ENCODE results near the gene SAMMSON.

SAMMSON gene

DNA sequence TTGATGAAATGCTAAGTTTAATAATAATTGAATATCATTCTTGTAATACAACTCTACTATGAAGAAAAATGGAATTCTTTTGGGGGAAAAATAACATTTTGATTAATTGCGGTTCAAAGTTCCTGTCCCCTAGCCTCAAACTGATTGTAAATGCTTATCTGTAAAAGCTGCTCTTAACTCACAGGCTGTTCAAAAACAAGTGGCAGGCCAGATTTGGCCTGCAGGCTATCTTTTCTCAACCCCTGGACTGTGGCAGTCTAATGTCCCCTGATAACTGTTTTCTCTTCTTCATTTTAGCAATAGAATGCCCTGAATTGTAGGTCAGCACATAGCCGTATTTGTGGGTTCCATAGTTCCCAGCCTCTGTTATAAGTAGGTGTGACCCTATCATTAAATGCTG lies 23.5 kb upstream of the SAMMSON start:
- no peak overlapping the region for H3K4me3 ChIP-seq (ENCODE audit: low read length in 2 of 2)
- H2BK15ac ChIP-seq (ENCODE audit: low read length) = no peak overlapping the region
- H3K79me1 ChIP-seq (ENCODE audit: low read depth, low read length) = no peaks in the 10 kb centered on the region
- H3K4me2 ChIP-seq (ENCODE audit: insufficient read depth, low read length, poor library complexity, severe bottlenecking) = no peak overlapping the region
- H3K4ac ChIP-seq (ENCODE audit: low read length) = no peak overlapping the region
- H2AFZ ChIP-seq (ENCODE audit: low read length) = no peak overlapping the region
- H2BK120ac ChIP-seq (ENCODE audit: low read depth, low read length) = no peak overlapping the region
- H3K18ac ChIP-seq (ENCODE audit: low read length) = no peak overlapping the region
- no peaks in the 10 kb centered on the region for H3K27me3 ChIP-seq (ENCODE audit: control insufficient read depth in 3 of 3, insufficient read depth in 3 of 3, low read depth in 1 of 3, low read length in 3 of 3)
- no peaks in the 10 kb centered on the region for H3K4me1 ChIP-seq (ENCODE audit: control insufficient read depth in 2 of 2, insufficient read depth in 1 of 2, low read depth in 1 of 2, low read length in 2 of 2)
- H3K23ac ChIP-seq (ENCODE audit: low read depth, low read length, poor library complexity) = no peak overlapping the region
- H3K9ac ChIP-seq (ENCODE audit: low read depth, low read length, poor library complexity) = no peak overlapping the region
- H3K27ac ChIP-seq (replicated peaks; ENCODE audit: low read length) = no peak overlapping the region
- no peaks in the 10 kb centered on the region for H3K36me3 ChIP-seq (replicated peaks in 1 of 2; ENCODE audit: control insufficient read depth in 2 of 2, insufficient read depth in 2 of 2, low read length in 2 of 2)
- H3K9me3 ChIP-seq (replicated peaks in 1 of 2; ENCODE audit: control insufficient read depth in 2 of 2, insufficient read depth in 1 of 2, low read depth in 1 of 2, low read length in 2 of 2) = no peaks in the 10 kb centered on the region
- H3K14ac ChIP-seq (ENCODE audit: low read length) = no peak overlapping the region
- no peak for DNase-seq (ENCODE audit: low spot score)
- H4K8ac ChIP-seq (ENCODE audit: low read depth, low read length) = no peak overlapping the region
- WGBS, 2 donors (ENCODE audit: extremely low coverage in 2 of 2, insufficient read length in 2 of 2, insufficient replicate concordance in 1 of 2) = no CpG with 5 or more reads among the region's 2 CpGs
- no peak overlapping the region for H2AK5ac ChIP-seq (ENCODE audit: low read depth, low read length)
- H2BK5ac ChIP-seq (ENCODE audit: low read length) = no peak overlapping the region
- H4K91ac ChIP-seq (ENCODE audit: low read depth, low read length, poor library complexity) = no peak overlapping the region
- H2BK12ac ChIP-seq (ENCODE audit: low read length) = no peak overlapping the region

DNA sequence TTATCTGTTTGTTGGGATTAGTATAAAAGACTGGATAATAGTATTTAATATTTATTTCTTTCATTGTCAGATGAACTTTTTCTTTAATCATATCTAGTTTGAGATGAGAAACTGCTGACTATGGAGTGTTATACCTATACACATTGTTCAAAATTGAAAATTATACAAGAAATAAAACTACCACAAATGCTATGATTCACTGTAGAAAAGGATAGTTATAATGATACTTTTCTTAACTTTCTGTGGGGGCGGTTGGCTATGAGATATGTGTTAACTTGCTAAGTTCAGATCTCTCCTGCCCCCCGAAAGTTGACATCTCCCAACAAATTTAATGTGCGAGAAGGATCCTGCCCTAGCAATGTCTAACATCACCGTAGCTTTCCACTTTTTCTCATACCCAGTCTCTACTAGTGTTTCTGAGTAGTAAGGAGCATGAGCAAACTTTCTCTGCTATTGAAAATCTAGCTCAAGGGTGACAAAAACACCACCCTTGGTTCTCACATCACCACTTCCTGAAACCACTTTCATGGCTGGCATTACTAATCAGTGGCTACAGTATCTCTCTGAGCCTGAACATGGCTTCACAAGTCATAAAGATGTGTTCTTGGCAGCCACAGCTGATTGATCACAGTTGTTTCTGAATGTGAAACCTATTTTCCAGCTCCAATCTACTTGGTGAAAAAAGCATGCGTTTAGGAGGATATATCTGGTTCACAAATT lies 15.8 kb upstream of the SAMMSON start:
- Histone ChIP-seq H3K27ac (replicated peaks; ENCODE audit: low read length) (no peak overlapping the region), H3K9ac (ENCODE audit: low read depth, low read length, poor library complexity) (no peak overlapping the region), H2BK12ac (ENCODE audit: low read length) (no peak overlapping the region), H2BK5ac (ENCODE audit: low read length) (no peak overlapping the region), H3K27me3 (ENCODE audit: control insufficient read depth in 3 of 3, insufficient read depth in 3 of 3, low read depth in 1 of 3, low read length in 3 of 3) (no peaks in the 10 kb centered on the region), H2AK5ac (ENCODE audit: low read depth, low read length) (no peak overlapping the region), H3K14ac (ENCODE audit: low read length) (no peak overlapping the region), H3K36me3 (replicated peaks in 1 of 2; ENCODE audit: control insufficient read depth in 2 of 2, insufficient read depth in 2 of 2, low read length in 2 of 2) (no peaks in the 10 kb centered on the region), H4K8ac (ENCODE audit: low read depth, low read length) (no peak overlapping the region), H3K9me3 (replicated peaks in 1 of 2; ENCODE audit: control insufficient read depth in 2 of 2, insufficient read depth in 1 of 2, low read depth in 1 of 2, low read length in 2 of 2) (no peaks in the 10 kb centered on the region), H4K91ac (ENCODE audit: low read depth, low read length, poor library complexity) (no peak overlapping the region), H3K18ac (ENCODE audit: low read length) (no peak overlapping the region), H3K4ac (ENCODE audit: low read length) (no peak overlapping the region), H3K4me2 (ENCODE audit: insufficient read depth, low read length, poor library complexity, severe bottlenecking) (no peak overlapping the region), H3K4me3 (ENCODE audit: low read length in 2 of 2) (no peak overlapping the region), H3K4me1 (ENCODE audit: control insufficient read depth in 2 of 2, insufficient read depth in 1 of 2, low read depth in 1 of 2, low read length in 2 of 2) (peaks cover 0 to 2% of the 10 kb centered on the region in 2 donors), H2AFZ (ENCODE audit: low read length) (no peak overlapping the region), H2BK120ac (ENCODE audit: low read depth, low read length) (no peak overlapping the region), H2BK15ac (ENCODE audit: low read length) (no peak overlapping the region), H3K23ac (ENCODE audit: low read depth, low read length, poor library complexity) (no peak overlapping the region), H3K79me1 (ENCODE audit: low read depth, low read length) (no peaks in the 10 kb centered on the region)
- WGBS, 2 donors (ENCODE audit: extremely low coverage in 2 of 2, insufficient read length in 2 of 2, insufficient replicate concordance in 1 of 2) = no CpG with 5 or more reads among the region's 5 CpGs
- DNase-seq (ENCODE audit: low spot score) = no peak

DNA sequence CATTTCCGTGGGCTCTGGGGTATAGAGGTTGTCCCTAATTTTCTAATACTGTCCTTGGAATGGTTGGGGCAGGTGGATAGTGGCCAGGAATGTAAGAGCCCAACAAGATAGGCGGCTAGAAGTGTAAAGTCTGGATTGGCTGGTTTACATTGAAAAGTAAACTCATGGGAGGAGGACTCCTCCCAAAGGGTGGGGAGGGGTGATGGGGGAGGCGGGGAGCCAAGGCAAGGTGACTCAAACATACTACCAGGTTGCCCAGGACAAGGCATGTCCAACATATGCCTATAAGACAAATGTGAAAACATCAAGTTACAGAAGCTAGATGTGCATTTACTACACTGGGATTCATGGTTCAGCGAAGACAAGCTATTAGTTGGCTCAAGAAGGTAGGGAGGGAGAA lies 14.3 kb upstream of the SAMMSON start:
- Histone ChIP-seq H3K4me2 (ENCODE audit: insufficient read depth, low read length, poor library complexity, severe bottlenecking) (no peak overlapping the region), H3K18ac (ENCODE audit: low read length) (no peak overlapping the region), H2BK5ac (ENCODE audit: low read length) (no peak overlapping the region), H2BK15ac (ENCODE audit: low read length) (no peak overlapping the region), H3K27me3 (ENCODE audit: control insufficient read depth in 3 of 3, insufficient read depth in 3 of 3, low read depth in 1 of 3, low read length in 3 of 3) (no peaks in the 10 kb centered on the region), H3K4ac (ENCODE audit: low read length) (no peak overlapping the region), H3K4me3 (ENCODE audit: low read length in 2 of 2) (no peak overlapping the region), H3K14ac (ENCODE audit: low read length) (no peak overlapping the region), H3K9ac (ENCODE audit: low read depth, low read length, poor library complexity) (no peak overlapping the region), H2BK12ac (ENCODE audit: low read length) (no peak overlapping the region), H2AK5ac (ENCODE audit: low read depth, low read length) (no peak overlapping the region), H3K4me1 (ENCODE audit: control insufficient read depth in 2 of 2, insufficient read depth in 1 of 2, low read depth in 1 of 2, low read length in 2 of 2) (peaks cover 0 to 2% of the 10 kb centered on the region in 2 donors), H3K27ac (replicated peaks; ENCODE audit: low read length) (no peak overlapping the region), H3K79me1 (ENCODE audit: low read depth, low read length) (no peaks in the 10 kb centered on the region), H4K91ac (ENCODE audit: low read depth, low read length, poor library complexity) (no peak overlapping the region), H3K9me3 (replicated peaks in 1 of 2; ENCODE audit: control insufficient read depth in 2 of 2, insufficient read depth in 1 of 2, low read depth in 1 of 2, low read length in 2 of 2) (no peaks in the 10 kb centered on the region), H2AFZ (ENCODE audit: low read length) (no peak overlapping the region), H3K36me3 (replicated peaks in 1 of 2; ENCODE audit: control insufficient read depth in 2 of 2, insufficient read depth in 2 of 2, low read length in 2 of 2) (no peaks in the 10 kb centered on the region), H3K23ac (ENCODE audit: low read depth, low read length, poor library complexity) (no peak overlapping the region), H2BK120ac (ENCODE audit: low read depth, low read length) (no peak overlapping the region), H4K8ac (ENCODE audit: low read depth, low read length) (no peak overlapping the region)
- no peak for DNase-seq (ENCODE audit: low spot score)
- no CpG with 5 or more reads among the region's 4 CpGs for WGBS, 2 donors (ENCODE audit: extremely low coverage in 2 of 2, insufficient read length in 2 of 2, insufficient replicate concordance in 1 of 2)

DNA sequence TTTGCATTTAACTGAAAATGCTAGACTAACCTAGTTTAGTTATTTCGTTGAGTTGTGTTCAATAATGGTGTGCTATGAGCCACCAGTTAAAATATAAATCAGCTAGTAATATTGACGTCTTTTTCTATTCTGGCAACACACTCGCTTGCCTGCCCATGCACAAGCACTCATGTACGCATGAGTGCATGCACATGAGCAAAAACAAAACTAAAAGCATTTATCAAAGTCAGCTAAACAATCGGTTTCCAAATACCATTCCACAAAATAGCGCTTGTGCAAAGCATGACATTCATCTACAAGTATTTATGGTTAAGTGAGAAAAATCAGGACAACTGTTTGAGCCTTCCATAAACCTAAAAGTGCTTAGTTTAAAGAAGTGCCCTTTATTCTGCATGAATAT lies 13.1 kb upstream of the SAMMSON start:
- no peak overlapping the region for H3K23ac ChIP-seq (ENCODE audit: low read depth, low read length, poor library complexity)
- no peak overlapping the region for H3K4ac ChIP-seq (ENCODE audit: low read length)
- no peaks in the 10 kb centered on the region for H3K9me3 ChIP-seq (replicated peaks in 1 of 2; ENCODE audit: control insufficient read depth in 2 of 2, insufficient read depth in 1 of 2, low read depth in 1 of 2, low read length in 2 of 2)
- no peak overlapping the region for H2AFZ ChIP-seq (ENCODE audit: low read length)
- WGBS, 2 donors (ENCODE audit: extremely low coverage in 2 of 2, insufficient read length in 2 of 2, insufficient replicate concordance in 1 of 2) = no CpG with 5 or more reads among the region's 6 CpGs
- no peak overlapping the region for H2BK15ac ChIP-seq (ENCODE audit: low read length)
- no peak overlapping the region for H3K4me2 ChIP-seq (ENCODE audit: insufficient read depth, low read length, poor library complexity, severe bottlenecking)
- no peak overlapping the region for H4K91ac ChIP-seq (ENCODE audit: low read depth, low read length, poor library complexity)
- H3K79me1 ChIP-seq (ENCODE audit: low read depth, low read length) = no peaks in the 10 kb centered on the region
- no peaks in the 10 kb centered on the region for H3K36me3 ChIP-seq (replicated peaks in 1 of 2; ENCODE audit: control insufficient read depth in 2 of 2, insufficient read depth in 2 of 2, low read length in 2 of 2)
- H4K8ac ChIP-seq (ENCODE audit: low read depth, low read length) = no peak overlapping the region
- no peak overlapping the region for H3K14ac ChIP-seq (ENCODE audit: low read length)
- H2BK120ac ChIP-seq (ENCODE audit: low read depth, low read length) = no peak overlapping the region
- no peak overlapping the region for H2BK12ac ChIP-seq (ENCODE audit: low read length)
- H3K9ac ChIP-seq (ENCODE audit: low read depth, low read length, poor library complexity) = no peak overlapping the region
- no peak overlapping the region for H3K27ac ChIP-seq (replicated peaks; ENCODE audit: low read length)
- no peak overlapping the region for H2BK5ac ChIP-seq (ENCODE audit: low read length)
- H3K27me3 ChIP-seq (ENCODE audit: control insufficient read depth in 3 of 3, insufficient read depth in 3 of 3, low read depth in 1 of 3, low read length in 3 of 3) = no peaks in the 10 kb centered on the region
- no peak overlapping the region for H3K18ac ChIP-seq (ENCODE audit: low read length)
- no peak overlapping the region for H2AK5ac ChIP-seq (ENCODE audit: low read depth, low read length)
- no peak overlapping the region for H3K4me3 ChIP-seq (ENCODE audit: low read length in 2 of 2)
- H3K4me1 ChIP-seq (ENCODE audit: control insufficient read depth in 2 of 2, insufficient read depth in 1 of 2, low read depth in 1 of 2, low read length in 2 of 2) = peaks cover 0 to 2% of the 10 kb centered on the region in 2 donors
- DNase-seq (ENCODE audit: low spot score) = no peak
